Measurements from ENCODE around the gene PREX1. TPM values are rescaled to one million over a fixed set of nuclear protein-coding genes. Genes with fewer than 3 reads are reported as not detected.

Gene PREX1
- total RNA-seq, 1 donor from 2014 or later = 11.2 TPM

DNA sequence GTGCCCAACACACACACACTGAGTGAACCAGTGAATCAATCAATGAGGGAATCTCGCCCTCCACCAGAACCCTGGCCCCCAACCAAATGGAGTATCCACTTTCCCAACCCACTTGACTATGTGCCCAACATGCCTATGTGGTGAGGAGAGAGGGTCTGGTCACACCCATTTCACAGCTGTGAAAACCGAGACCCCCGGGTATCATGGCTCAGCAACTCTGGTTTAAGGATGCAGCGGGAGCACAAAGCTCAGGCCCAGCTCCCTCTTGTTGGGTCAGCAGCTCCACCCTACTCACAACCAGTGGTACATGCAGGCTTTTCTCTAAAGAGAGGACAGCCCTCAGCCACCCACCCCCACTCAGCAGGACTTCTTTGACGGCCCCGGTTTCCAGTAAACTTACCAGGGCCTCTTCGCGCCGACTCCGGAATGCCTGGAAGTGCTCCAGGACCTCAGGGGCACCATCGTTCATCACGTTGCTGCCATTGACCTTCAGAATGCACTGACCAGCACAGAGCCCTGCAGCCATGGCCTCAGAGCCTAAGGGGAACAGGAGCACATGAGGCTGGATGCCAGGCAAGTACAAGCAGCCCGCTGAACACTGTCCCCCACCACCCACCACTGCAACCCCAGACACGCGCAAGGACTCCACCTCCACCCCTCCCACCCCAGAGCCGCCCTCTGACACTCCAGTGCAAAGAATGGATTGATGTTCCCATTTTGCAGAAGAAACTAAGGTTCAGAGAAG lies 174.7 kb downstream of the PREX1 start:
- intact Hi-C loops (cut with micrococcal nuclease) = no loop called here
- Histone ChIP-seq H3K27me3 (ENCODE audit: low read depth) (no peaks in the 10 kb centered on the region), H3K36me3 (peaks cover 53% of the 10 kb centered on the region), H3K4me3 (no peak overlapping the region), H3K4me1 (peaks cover 11% of the 10 kb centered on the region), H3K27ac (replicated peaks) (no peak overlapping the region), H3K9me3 (replicated peaks) (no peaks in the 10 kb centered on the region)
- TF ChIP-seq, protein P1, sequence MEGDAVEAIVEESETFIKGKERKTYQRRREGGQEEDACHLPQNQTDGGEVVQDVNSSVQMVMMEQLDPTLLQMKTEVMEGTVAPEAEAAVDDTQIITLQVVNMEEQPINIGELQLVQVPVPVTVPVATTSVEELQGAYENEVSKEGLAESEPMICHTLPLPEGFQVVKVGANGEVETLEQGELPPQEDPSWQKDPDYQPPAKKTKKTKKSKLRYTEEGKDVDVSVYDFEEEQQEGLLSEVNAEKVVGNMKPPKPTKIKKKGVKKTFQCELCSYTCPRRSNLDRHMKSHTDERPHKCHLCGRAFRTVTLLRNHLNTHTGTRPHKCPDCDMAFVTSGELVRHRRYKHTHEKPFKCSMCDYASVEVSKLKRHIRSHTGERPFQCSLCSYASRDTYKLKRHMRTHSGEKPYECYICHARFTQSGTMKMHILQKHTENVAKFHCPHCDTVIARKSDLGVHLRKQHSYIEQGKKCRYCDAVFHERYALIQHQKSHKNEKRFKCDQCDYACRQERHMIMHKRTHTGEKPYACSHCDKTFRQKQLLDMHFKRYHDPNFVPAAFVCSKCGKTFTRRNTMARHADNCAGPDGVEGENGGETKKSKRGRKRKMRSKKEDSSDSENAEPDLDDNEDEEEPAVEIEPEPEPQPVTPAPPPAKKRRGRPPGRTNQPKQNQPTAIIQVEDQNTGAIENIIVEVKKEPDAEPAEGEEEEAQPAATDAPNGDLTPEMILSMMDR (IDR thresholded peaks at IDR 0.05; ENCODE audit: borderline replicate concordance) = no peak
- no peak for DNase-seq

DNA sequence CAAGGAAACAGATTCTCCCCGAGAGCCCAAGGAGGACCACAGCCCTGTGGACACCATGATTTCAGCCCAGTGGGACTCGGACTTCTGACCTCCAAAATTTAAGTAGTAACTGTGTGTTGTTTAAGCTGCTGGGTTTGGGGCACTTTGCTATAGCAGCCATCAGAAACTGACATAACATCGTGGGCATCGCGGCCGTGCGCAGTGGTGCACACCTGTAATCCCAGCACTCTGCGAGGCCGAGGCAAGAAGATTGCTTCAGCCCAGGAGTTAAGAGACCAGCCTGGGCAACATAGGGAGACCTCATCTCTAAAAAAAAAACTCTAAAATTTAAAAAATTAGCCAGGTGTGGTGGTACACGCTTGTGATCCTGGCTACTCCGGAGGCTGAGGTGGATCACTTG lies 175.8 kb downstream of the PREX1 start:
- peaks cover 53% of the 10 kb centered on the region for H3K36me3 ChIP-seq
- H3K27ac ChIP-seq (replicated peaks) = no peak overlapping the region
- DNase-seq = no peak
- intact Hi-C loops (cut with micrococcal nuclease) = no loop called here
- H3K4me3 ChIP-seq = no peak overlapping the region
- TF ChIP-seq, protein P1 (IDR thresholded peaks at IDR 0.05; ENCODE audit: borderline replicate concordance) = no peak
- no peaks in the 10 kb centered on the region for H3K27me3 ChIP-seq (ENCODE audit: low read depth)
- H3K9me3 ChIP-seq (replicated peaks) = no peaks in the 10 kb centered on the region
- peaks cover 8% of the 10 kb centered on the region for H3K4me1 ChIP-seq

DNA sequence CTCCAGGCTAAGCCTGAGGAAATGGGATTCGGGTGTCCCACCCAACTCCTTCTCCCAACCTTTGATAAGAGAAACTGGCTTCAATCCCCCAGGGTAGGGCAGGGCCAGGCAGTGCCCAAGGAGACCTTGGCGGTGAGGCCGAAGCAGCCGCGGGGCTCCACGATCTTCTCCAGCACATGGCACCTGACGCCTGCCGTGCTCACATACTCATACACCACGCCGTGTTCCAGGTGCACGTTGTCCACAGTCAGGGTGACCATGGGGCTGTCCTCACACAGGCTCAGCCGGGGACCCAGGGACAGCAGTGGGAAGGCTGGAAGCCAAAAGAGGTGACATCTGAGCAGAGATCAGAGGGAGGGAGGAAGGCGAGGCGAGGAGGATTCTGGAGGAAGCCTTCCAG lies 176.5 kb downstream of the PREX1 start:
- Histone ChIP-seq H3K4me1 (peaks cover 8% of the 10 kb centered on the region), H3K4me3 (no peak overlapping the region), H3K27me3 (ENCODE audit: low read depth) (no peaks in the 10 kb centered on the region), H3K9me3 (replicated peaks) (no peaks in the 10 kb centered on the region), H3K27ac (replicated peaks) (no peak overlapping the region), H3K36me3 (peaks cover 53% of the 10 kb centered on the region)
- intact Hi-C loops (cut with micrococcal nuclease) = no loop called here
- TF ChIP-seq, protein P1 (IDR thresholded peaks at IDR 0.05; ENCODE audit: borderline replicate concordance) = no peak
- no peak for DNase-seq

DNA sequence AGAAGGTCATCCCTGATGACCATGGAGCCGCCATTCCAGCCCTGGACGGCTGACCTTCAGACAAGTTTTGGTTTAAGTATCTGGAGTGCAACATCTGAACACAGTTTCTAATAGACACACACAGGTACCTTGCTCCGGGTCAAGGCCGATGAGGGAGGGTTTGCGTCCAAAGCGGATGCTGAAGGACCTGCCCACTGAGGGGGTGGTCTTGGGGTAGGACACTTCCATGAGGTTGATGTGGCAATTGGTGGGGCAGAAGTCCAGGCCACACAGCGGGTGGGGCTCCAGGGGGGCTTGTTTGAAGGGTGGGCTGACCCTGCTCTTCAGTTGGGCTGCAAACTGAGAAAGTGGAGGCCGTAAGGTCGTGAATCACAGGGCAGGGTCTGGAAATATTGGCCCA lies 177.9 kb downstream of the PREX1 start:
- peaks cover 8% of the 10 kb centered on the region for H3K4me1 ChIP-seq
- H3K27ac ChIP-seq (replicated peaks) = no peak overlapping the region
- peaks cover 64% of the 10 kb centered on the region for H3K36me3 ChIP-seq
- DNase-seq = no peak
- no peak overlapping the region for H3K4me3 ChIP-seq
- TF ChIP-seq, protein P1 (IDR thresholded peaks at IDR 0.05; ENCODE audit: borderline replicate concordance) = no peak
- H3K9me3 ChIP-seq (replicated peaks) = no peaks in the 10 kb centered on the region
- intact Hi-C loops (cut with micrococcal nuclease) = no loop called here
- no peaks in the 10 kb centered on the region for H3K27me3 ChIP-seq (ENCODE audit: low read depth)

DNA sequence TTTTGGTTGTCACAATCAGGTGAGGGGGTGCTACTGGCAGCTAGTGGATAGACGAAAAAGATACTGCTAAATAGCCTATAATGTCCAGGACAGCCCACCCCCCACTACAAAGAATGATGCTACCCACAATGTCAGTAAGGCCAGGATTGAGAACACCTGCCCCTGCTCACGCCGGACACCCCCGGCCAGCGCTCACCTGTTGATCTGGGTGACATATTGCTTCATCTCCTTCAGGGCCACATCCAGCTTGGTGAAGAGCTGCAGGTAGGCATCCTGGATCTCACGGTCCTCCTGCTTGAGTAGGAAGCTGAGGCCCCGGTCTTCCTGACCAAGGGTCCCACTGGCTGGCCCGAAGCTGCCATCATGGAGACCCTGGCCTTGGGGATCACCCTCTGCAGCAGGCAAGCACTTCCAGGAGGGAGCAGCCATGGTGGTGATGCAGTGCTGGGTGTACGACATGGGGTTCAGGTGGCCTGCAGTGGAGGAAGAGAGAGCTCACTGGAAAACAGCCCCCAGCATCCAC lies 178.6 kb downstream of the PREX1 start:
- Histone ChIP-seq H3K9me3 (replicated peaks) (no peaks in the 10 kb centered on the region), H3K4me3 (no peak overlapping the region), H3K27ac (replicated peaks) (no peak overlapping the region), H3K27me3 (ENCODE audit: low read depth) (no peaks in the 10 kb centered on the region), H3K36me3 (peaks cover 65% of the 10 kb centered on the region), H3K4me1 (peaks cover 8% of the 10 kb centered on the region)
- DNase-seq = no peak
- TF ChIP-seq, protein P1 (IDR thresholded peaks at IDR 0.05; ENCODE audit: borderline replicate concordance) = no peak
- intact Hi-C loops (cut with micrococcal nuclease) = no loop called here
